Measurements from ENCODE around the gene KMT2A. TPM values are rescaled to one million over a fixed set of nuclear protein-coding genes. Genes with fewer than 3 reads are reported as not detected.

KMT2A gene
- total RNA-seq, 2 experiments from 2014 or later = 135 to 140 TPM

GRCh38 chr11:118410055-118410745, 26.1 kb upstream of the KMT2A start:
- POLR2A ChIA-PET = interaction anchor here (1.7 kb wide), 1 partner anchor 11 kb away, joined by 4 read pairs; no protein-coding TSS in a partner anchor
- Mint-ChIP-seq H3K4me3 (no peak overlapping the region), H3K27ac (peak overlapping the region; percentile 34), H3K9me3 (no peaks in the 10 kb centered on the region), H3K36me3 (ENCODE audit: low read depth) (peaks cover 55% of the 10 kb centered on the region), H3K4me1 (ENCODE audit: low read depth) (peaks cover 27% of the 10 kb centered on the region), H3K27me3 (no peaks in the 10 kb centered on the region)
- peaks cover 55% of the 10 kb centered on the region for H3K36me3 ChIP-seq (ENCODE audit: insufficient read depth, low read length)
- H3K27ac ChIP-seq (ENCODE audit: low read depth in 1 of 2, low read length in 2 of 2) = no peak overlapping the region
- H3K4me3 ChIP-seq (ENCODE audit: low read length) = no peak overlapping the region
- DNase-seq (no peak), ATAC-seq (ENCODE audit: poor library complexity) (no peak)
- no peaks in the 10 kb centered on the region for H3K27me3 ChIP-seq (ENCODE audit: control insufficient read depth in 1 of 2, insufficient read depth in 2 of 2, low read length in 2 of 2)
- intact Hi-C loops (cut with DNase I, micrococcal nuclease) = no loop called here
- H3K9me3 ChIP-seq (ENCODE audit: control insufficient read depth in 1 of 2, insufficient read depth in 1 of 2, low read length in 2 of 2) = no peaks in the 10 kb centered on the region
- CTCF ChIA-PET = no interaction called here
- peaks cover 4% of the 10 kb centered on the region for H3K4me1 ChIP-seq (ENCODE audit: insufficient read depth, low read length)
- no peak for TF ChIP-seq CTCF (IDR thresholded peaks at IDR 0.05)

GRCh38 chr11:118411530-118411929, 24.8 kb upstream of the KMT2A start:
- Histone ChIP-seq H3K27ac (ENCODE audit: low read depth in 1 of 2, low read length in 2 of 2) (no peak overlapping the region), H3K27me3 (ENCODE audit: control insufficient read depth in 1 of 2, insufficient read depth in 2 of 2, low read length in 2 of 2) (no peaks in the 10 kb centered on the region), H3K36me3 (ENCODE audit: insufficient read depth, low read length) (peaks cover 44% of the 10 kb centered on the region), H3K4me1 (ENCODE audit: insufficient read depth, low read length) (no peaks in the 10 kb centered on the region), H3K9me3 (ENCODE audit: control insufficient read depth in 1 of 2, insufficient read depth in 1 of 2, low read length in 2 of 2) (no peaks in the 10 kb centered on the region), H3K4me3 (ENCODE audit: low read length) (no peak overlapping the region)
- Mint-ChIP-seq H3K36me3 (ENCODE audit: low read depth) (peaks cover 43% of the 10 kb centered on the region), H3K4me1 (ENCODE audit: low read depth) (peaks cover 16% of the 10 kb centered on the region), H3K27me3 (no peaks in the 10 kb centered on the region), H3K9me3 (no peaks in the 10 kb centered on the region), H3K27ac (no peak overlapping the region), H3K4me3 (no peak overlapping the region)
- POLR2A ChIA-PET = no interaction called here
- intact Hi-C loops (cut with DNase I, micrococcal nuclease) = no loop called here
- CTCF ChIA-PET = no interaction called here
- DNase-seq (no peak), ATAC-seq (ENCODE audit: poor library complexity) (no peak)
- no peak for TF ChIP-seq CTCF (IDR thresholded peaks at IDR 0.05)

- DNase-seq (no peak), ATAC-seq (ENCODE audit: poor library complexity) (no peak)
- Mint-ChIP-seq H3K9me3 (no peaks in the 10 kb centered on the region), H3K4me1 (ENCODE audit: low read depth) (peaks cover 11% of the 10 kb centered on the region), H3K4me3 (no peak overlapping the region), H3K27me3 (no peaks in the 10 kb centered on the region), H3K36me3 (ENCODE audit: low read depth) (peaks cover 29% of the 10 kb centered on the region), H3K27ac (peak overlapping the region; percentile 2)
- TF ChIP-seq CTCF (IDR thresholded peaks at IDR 0.05) = no peak
- peaks cover 32% of the 10 kb centered on the region for H3K36me3 ChIP-seq (ENCODE audit: insufficient read depth, low read length)
- POLR2A ChIA-PET = interaction anchor here (0.9 to 1.0 kb wide), 2 partner anchors 15 to 26 kb away, joined by 3 read pairs; no protein-coding TSS in a partner anchor
- no peaks in the 10 kb centered on the region for H3K9me3 ChIP-seq (ENCODE audit: control insufficient read depth in 1 of 2, insufficient read depth in 1 of 2, low read length in 2 of 2)
- intact Hi-C loops (cut with DNase I, micrococcal nuclease) = no loop called here
- H3K27me3 ChIP-seq (ENCODE audit: control insufficient read depth in 1 of 2, insufficient read depth in 2 of 2, low read length in 2 of 2) = no peaks in the 10 kb centered on the region
- H3K4me3 ChIP-seq (ENCODE audit: low read length) = no peak overlapping the region
- CTCF ChIA-PET = interaction anchor here (0.7 kb wide), 1 partner anchor 42 kb away, joined by 3 read pairs; no protein-coding TSS in a partner anchor
- no peaks in the 10 kb centered on the region for H3K4me1 ChIP-seq (ENCODE audit: insufficient read depth, low read length)
- H3K27ac ChIP-seq (ENCODE audit: low read depth in 1 of 2, low read length in 2 of 2) = no peak overlapping the region
These were observed 23.4 kb upstream of the KMT2A start for GRCh38 chr11:118412921-118413320.

Data from CD4-positive, alpha-beta T cell (primary cell).